Middle frontal gyrus (tissue), 1 donor: ENCODE data around the gene COL13A1.

ENCODE experiments used
- DNase-seq: peaks from one replicate; pipeline ENCODE4 v3.0.0-alpha.2; 2015; ENCODE audit warnings: low spot score; ENCODE audit errors: extremely low spot score

The COL13A1 gene

GRCh38 chr10:69866246-69866687, 64.6 kb downstream of the COL13A1 start:
- DNase-seq = no peak

- DNase-seq = no peak
Measured at GRCh38 chr10:69866688-69867461, 65.2 kb downstream of the COL13A1 start.

GRCh38 chr10:69867699-69868558, 66.2 kb downstream of the COL13A1 start:
- DNase-seq = no peak

- no peak for DNase-seq
Measured at GRCh38 chr10:69868821-69869220, 67.1 kb downstream of the COL13A1 start.

- no peak for DNase-seq
Measured at GRCh38 chr10:69869291-69869961, 67.7 kb downstream of the COL13A1 start.

- no peak for DNase-seq
Measured at GRCh38 chr10:69870591-69870990, 68.9 kb downstream of the COL13A1 start.

- no peak for DNase-seq
Measured at GRCh38 chr10:69871074-69871473, 69.4 kb downstream of the COL13A1 start.

- no peak for DNase-seq
Measured at GRCh38 chr10:69872323-69872722, 70.6 kb downstream of the COL13A1 start.

- no peak for DNase-seq
Measured at GRCh38 chr10:69873135-69873639, 71.5 kb downstream of the COL13A1 start.

GRCh38 chr10:69874449-69874848, 72.7 kb downstream of the COL13A1 start:
- no peak for DNase-seq

GRCh38 chr10:69875856-69876255, 74.2 kb downstream of the COL13A1 start:
- DNase-seq = no peak

GRCh38 chr10:69876286-69876685, 74.6 kb downstream of the COL13A1 start:
- DNase-seq = no peak

- no peak for DNase-seq
Measured at GRCh38 chr10:69876931-69877330, 75.2 kb downstream of the COL13A1 start.

- DNase-seq = no peak
Measured at GRCh38 chr10:69878038-69878437, 76.3 kb downstream of the COL13A1 start.

- no peak for DNase-seq
Measured at GRCh38 chr10:69878951-69879350, 77.2 kb downstream of the COL13A1 start.

GRCh38 chr10:69879634-69880257, 78.0 kb downstream of the COL13A1 start:
- DNase-seq = no peak

GRCh38 chr10:69880301-69881081, 78.8 kb downstream of the COL13A1 start:
- DNase-seq = no peak

- DNase-seq = no peak
Measured at GRCh38 chr10:69881202-69881601, 79.5 kb downstream of the COL13A1 start.

GRCh38 chr10:69883310-69884023, 81.8 kb downstream of the COL13A1 start:
- DNase-seq = no peak

GRCh38 chr10:69884024-69884367, 82.3 kb downstream of the COL13A1 start:
- no peak for DNase-seq
